Inflammatory macrophage treated with lipopolysaccharide for 4 hours (primary cell): ENCODE measurements around the gene EXOC4.
A peak's percentile ranks its signal among the peaks of the same experiment; 100 is the strongest.

ENCODE experiments used
- DNase-seq: peaks from one replicate; pipeline ENCODE4 v3.0.0-alpha.2; 2020

Gene EXOC4

DNA sequence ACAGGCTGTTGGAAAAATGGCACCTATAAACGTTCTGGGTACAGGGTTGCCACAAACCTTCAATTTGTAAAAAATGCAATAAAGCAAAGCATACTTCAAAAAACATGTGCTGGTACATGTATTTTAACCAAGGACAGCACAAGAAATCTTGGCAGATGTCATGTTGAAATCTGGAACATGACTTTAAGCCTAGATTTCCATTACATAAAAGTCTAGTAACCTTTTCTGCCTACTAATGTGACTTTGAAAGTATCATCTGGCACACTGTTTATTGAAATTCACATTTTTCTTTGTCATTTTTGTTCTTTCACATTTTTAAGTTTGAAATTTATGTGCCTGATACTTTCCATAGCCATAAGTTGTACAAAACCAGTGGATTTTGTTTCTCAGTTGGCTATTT is 296.8 kb downstream of the EXOC4 start:
- no peak for DNase-seq

DNA sequence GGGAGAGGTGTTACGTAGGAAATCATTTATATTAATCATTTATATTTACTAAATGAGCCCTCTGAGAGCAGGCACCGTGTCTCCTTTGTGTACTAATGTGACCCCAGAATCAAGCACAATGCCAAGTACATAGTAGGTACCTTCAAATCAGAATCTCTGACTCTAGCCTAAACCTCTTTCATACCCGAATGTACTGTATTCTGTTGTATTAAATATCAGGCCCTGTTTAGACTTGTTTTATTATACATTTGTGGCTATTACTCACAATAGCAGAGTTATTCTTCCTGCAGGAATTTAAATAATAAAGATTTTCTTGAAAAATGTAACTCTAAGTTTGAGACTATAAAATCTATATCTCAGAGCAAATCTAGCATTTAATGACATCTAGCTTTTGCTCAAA is 297.3 kb downstream of the EXOC4 start:
- DNase-seq = no peak

DNA sequence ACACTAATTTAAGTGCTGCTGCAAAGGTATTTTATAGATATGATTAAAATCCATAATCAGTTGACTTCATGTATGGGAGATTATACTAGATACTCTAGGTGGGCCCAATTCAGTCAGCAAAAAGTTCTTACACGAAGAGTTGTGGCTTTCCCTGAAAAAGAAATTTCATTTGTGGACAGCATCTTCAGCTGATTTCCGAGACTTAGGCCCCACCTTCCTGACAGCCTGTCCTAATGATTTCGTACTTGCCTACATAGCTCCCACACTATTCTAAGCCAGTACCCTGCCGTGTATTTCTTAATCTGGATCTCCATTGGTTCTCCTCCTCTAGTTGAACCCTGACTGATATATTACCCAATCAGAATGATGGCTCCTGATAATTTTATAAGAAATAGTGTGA is 297.9 kb downstream of the EXOC4 start:
- DNase-seq = no peak

DNA sequence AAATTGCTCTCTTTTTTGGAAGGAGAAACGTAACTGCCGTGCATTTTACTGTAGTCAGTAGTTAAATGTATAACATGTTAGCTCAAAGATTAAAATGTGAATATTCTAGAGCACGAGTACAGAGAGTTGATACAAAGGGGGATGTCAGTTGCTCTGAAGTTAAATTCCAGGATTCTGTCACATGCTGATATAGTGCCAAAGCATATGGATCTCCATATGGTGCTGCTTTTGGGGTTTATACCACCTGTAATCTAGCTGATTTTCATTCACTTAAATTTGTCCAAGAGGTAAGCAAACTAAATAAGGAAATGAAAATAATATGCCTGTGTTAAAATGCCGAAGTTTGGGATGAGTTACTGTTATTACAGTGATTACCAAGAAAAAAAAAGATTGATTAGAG is 298.6 kb downstream of the EXOC4 start:
- no peak for DNase-seq

DNA sequence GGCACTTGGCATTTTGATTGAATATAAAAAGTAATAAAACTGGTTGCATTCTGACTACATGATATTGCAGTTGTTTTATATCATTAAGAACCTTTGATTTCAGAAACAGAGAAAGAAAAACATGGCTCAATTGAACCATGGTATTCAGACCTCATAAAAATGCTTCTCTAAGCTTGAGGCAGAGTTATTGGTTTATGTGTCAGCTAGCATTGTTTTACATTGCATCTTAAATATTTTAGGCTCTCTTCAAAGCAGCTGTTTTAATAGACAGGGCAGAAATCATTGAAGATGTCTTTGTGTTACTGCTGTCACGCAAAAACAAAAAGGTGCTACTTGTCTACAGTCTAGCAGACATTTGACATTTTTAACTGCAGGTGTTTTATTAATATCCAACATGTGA is 299.2 kb downstream of the EXOC4 start:
- no peak for DNase-seq

DNA sequence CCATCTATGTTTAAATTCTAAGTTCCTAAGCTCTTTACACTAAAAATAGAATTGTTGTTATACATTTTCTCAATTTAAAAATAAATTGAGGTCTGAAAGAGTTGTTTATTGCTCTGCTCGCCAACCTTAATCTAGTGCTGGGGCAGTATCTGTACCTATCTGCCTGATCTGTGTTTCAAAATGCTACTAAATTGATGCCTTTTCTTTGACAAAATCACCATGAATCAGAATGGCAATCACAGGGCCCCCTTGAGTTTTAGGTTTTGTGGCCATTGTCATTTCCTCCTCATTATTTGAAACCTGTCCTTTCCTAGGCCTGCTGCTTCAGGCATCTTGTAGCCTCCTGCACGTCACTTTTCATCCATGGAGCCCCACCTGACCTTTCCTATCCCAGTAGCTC is 301.5 kb downstream of the EXOC4 start:
- no peak for DNase-seq

DNA sequence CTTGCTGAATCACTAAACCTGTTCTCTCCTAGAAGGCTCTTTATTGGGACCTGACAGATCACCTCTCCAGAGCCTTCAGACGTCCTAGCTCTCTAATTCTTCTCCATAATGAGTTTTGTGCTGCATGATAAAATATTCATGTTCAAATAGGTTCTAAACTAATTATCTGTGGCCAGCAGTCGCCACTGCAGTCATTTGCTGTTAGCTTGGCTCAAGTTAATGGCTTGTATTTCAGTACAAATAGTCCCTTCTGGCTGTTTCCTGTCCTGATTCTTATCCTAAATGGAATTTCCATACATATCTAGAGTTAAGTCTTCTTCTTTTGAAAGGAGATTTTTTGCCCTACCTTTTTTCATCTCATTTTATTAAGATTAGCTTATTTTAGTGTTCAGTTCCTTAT is 303.2 kb downstream of the EXOC4 start:
- no peak for DNase-seq

DNA sequence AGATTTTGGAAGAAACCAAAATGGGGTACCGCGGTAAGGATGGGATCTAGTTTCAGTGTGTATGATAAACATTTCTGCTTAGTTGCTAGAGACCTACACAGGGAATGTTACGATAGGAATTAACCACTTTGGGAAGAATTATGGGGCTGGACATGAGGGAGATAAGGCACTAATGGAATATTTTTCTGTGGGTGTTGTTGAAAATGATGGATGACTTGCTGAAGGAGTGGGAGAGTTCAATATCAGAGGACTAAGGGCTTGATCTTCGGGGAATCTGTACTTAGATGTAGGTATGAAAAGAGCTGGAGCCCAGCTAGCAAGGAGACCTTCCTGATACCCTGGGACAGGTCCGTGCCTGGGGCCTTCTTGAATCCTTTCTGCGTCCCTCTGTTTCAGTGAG is 303.7 kb downstream of the EXOC4 start:
- no peak for DNase-seq

DNA sequence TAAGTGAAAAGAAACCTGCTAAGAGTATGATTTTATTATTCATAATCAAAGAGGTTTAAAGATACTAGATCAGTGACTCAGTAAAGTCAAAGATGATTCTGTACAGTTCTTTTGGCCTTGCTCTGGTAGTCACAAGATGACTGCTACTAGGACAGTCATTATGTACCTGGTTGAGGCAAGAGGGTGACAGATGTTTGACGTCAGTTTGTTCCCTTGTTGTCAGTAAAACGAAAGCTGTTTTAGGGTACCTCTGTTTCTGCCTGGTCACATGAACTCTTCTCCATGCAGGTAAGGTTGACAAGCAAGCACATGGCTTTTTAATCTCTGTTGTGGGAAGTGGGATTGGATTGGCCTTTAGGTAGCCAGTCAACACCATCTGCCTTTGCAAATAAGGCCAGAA is 308.0 kb downstream of the EXOC4 start:
- DNase-seq = no peak

DNA sequence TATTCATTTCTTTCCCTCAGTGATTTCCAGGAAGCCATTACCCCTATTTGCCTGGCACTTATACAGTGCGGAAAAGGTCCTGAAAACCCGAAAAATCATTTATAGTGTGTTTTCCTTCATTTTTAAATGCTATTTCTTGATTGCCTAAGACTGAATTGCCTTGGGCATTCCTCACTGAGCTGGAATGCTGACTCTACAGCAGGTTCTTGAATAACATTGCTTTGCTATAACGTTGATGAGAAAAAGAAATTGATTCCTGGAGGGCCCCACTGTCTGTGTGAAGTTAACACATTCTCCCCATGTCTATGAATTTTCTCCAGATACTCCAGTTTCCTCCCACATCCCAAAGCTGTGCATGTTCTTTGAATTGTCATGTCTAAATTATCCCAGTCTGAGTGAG is 308.5 kb downstream of the EXOC4 start:
- DNase-seq = no peak

DNA sequence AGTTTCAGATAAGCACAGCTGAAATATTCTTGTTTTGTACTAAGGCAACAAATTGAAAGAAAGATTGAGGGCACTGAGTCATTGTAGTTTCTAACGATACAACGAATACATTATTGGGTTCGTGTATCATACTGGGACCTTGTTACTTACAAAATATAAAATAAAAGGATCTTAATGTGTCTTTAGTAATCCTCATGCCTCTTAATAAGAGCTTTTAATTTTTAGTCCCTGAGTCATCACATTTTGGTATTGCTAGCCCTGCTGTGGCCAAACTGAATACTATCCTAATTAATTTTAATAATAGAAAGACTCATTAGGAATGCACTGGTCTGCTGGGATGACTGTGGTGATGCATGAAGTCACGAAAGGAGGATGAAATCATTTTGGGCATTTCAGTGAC is 309.7 kb downstream of the EXOC4 start:
- no peak for DNase-seq

DNA sequence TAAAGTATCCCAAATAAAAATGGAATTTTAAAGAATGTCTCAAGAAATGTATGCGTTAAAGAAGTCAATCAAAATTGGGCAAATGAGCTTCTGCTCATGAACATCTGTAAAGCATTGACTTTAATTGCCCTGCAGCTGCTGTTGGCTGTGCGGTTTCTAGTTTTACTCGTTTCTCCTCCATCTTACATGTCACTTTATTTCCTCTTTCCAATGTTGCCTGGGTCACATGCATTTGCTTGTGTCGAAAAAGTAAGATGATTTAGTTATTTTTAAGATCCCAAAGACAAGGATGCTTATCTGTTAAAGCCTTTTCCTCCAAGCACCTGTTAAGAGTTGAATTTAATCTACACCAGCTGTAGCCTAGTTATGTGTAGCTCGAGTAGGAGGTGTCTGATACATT is 310.4 kb downstream of the EXOC4 start:
- no peak for DNase-seq

DNA sequence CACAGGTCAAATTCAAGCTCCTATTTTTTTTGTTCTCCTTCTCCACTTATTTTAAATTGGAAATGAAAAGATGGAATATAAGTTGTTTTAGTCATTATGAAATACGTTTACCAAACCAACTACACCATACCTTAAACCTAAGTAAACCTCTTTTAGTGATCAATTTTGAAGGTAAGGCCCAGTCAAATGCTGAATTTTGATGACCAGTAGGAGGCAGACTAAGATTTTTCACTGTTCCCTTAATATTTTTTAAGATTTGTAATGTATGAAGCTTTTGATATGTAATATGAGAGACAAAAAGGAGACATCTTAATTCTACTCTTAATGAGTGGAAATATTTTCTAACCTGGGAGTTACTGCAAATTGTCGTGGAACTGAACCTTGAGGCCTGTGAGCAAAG is 311.6 kb downstream of the EXOC4 start:
- DNase-seq = no peak

DNA sequence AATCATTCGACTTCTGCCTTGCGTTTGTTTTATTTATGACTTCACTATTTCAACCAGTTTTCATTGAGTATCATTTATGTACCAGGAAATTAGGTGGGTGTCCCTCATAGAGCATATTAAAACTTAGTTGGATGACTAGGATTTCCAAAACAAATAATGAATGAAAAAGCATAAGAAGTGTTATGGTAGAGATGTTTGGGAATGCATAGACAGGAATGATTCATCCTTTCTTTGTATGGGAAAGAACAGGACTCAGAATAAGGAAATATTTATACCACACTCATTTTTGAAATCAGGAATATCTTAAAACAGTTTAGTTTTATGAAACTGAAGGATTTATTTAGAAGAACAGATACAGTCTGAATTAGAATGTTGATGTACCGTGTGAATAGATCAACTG is 315.7 kb downstream of the EXOC4 start:
- no peak for DNase-seq

DNA sequence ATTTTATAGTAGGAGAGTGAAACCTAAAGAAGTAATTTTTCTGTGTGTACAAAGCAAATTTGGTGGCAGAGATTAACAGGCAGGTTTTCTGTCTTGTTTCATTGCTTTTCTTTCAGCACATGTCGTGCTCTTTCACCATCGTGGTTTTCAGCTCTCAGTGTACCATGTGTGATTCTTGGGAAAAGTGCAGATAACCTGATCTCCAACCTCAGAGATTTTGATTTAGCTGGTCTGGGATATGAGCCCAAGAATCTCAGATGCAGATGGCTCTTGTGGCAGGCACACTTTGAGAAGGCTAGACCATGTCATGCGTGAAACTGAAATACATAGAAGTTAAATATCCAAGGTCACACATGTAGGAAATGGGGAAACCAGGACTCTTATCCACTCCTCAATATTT is 317.4 kb downstream of the EXOC4 start:
- no peak for DNase-seq

DNA sequence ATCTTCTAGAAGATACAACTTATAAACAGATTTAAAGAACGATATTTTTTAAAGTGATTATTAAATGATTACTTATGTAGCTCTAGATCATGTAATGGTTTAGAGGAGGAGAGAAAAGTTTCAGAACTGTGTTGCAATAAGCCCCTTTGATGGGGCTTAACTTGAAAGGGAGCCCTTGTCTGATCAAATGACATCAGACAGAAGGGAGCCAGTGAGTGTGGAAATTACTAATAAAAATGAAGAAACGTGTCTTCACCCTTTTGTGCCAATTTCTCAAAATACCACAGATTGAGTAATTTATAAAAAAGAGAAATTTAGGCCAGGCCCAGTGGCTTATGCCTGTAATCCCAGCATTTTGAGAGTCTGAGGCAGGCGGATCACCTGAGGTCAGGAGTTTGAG is 318.2 kb downstream of the EXOC4 start:
- peak; percentile 47 for DNase-seq

DNA sequence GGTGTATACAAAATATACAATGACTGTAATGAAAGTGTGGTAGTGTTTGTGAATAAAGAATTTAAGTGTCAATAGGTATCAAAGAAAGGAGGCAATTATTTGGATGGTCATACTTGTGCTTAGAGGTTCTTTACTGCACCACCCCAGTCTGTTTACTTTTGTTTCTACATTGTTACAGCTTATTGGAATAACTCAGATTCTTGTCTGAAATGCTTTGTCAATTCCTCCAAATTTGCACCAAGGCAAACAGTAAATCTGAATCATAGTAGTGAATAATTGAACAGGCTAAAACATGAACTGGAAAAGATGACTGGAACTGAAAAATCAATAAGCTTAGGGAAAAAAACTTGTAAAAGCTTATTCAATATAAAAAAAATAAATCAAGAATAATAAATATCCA is 319.2 kb downstream of the EXOC4 start:
- DNase-seq = no peak

DNA sequence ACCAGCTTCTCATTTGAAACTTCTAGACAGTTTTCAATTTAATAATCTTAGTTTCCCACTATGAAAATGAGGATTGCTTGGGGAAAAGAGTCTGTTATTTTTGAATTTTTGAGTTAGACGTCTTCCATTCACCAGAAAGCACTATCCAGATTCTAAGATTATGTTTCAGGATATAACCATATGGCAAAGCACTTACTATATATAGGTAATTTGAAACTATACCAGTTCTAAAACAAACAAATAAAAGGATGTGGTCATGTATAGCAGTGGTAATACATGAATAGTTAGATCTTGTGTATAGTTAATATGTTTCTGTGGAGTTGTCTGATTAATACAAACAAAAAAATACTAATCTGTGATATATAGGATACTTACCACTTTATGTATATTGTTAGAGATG is 320.0 kb downstream of the EXOC4 start:
- DNase-seq = no peak

DNA sequence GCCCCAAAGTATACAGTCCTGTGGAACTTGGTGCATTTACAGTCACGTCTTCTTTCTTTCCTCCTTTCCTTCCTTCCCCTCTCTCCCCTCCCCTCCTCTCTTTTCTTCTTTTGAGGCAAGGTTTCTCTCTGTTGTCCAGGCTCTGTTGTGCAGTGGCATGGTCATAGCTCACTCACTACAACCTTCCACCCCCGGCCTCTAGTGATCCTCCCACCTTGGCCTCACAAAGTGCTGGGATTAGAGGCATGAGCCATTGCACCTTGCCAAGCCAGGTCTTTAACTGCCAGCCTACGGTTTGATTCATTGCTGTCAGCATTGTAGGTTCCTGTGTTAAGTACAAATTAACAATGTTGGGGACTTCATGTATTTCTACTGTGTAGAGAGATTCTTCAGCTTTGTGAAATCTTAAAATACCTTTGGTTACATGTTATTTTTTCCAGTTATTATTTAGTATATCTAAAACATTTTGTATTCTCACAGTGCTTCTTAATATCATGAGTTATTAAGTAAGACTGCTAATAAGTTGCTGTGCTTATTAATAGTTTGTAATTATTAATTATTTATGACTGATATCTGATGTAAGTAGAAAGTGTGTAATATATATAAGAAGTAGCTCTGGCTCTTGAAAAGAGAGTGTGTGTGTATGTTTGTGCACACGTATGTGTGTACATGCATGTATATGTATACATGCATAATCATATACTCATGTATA is 320.8 kb downstream of the EXOC4 start:
- DNase-seq = no peak

DNA sequence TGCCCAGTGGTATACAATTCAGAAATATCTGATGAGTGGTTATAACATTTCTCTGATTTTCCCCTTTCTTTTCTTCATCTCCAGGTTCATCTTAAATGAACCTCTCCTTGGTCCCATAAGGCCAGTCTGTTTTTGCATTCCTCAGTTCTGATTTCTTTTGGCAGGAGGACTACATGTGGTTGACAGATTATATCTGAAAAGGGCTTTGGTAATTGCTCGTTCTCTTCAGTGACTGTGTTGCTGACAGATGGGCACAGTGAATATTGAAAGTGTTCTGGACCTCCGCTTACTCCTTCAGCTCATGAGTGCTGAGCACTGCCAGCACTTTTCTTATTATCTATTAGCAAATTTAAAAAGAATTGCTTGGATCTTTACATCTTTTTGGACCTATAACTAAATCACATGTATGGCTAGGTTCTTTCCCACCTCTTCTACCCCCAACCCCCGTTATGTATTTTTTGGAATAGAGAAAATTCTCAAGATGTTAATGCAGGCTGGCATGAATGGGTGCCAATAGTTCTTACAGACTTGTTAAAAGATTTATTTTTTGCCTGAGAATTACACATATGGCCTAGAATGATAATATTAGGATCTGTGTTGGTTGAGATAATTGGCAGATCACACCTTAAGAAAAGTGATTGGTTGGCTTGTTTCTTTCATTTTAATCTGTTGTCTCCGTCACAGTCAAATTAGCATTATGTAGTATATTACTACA is 323.0 kb downstream of the EXOC4 start:
- no peak for DNase-seq

DNA sequence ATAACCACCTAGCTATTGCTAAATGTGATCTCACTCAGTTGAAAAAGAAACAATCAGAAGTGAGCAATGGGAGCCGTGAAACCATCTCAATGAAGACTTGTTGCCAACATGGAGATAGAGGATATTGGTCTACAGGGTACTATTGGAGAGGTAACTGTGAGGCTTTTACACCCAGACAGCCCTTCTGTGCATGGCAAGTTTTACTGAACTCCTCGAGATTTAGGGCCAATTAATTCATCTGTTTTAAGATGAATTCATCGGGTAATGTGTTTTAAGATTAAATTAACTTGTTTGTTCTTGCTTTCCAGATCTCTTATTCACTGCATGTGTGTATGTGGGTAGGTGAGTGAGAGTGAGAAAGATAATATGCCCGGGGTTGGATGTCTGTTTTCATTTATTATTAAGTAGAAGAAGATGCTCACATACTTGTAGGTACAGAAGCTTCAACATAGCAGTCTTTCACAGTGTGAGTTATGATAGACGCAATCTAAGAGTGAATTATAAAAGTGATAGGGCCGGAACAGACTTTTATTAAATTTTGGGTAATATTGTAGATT is 323.8 kb downstream of the EXOC4 start:
- no peak for DNase-seq

DNA sequence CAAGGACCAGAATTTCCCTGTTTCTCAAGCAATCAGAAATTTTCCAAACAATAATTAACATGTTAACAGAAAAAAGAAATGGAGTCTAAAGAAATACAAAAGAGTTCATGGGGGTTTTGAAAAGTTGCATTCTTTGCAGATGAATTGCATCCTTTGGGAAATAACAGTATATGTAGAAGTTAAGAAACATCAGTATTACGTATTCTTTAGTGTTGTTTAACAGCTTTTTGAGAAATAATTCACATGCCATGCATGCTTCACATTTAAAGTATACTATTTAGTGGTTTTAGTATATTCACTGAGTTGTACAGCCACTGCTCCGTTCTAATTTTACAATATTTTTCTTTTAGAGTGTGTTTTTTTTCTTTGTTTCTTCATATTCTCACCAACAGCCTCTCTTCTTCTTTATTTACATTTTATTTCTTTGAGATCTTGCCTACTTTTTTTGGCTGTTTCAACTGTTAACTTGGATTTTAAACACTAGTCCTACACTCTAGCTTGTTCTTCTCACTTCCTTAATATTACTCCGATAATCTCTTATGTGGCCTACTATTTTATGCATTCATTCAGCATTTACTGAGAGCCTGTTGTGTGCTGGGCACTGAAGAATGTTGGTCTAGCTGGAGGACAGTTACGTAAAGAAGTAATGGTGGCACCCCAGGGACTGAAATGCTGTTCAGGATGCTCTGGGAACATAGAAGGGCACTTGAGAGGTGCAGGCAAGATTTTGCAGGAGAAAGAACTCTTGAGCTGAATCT is 330.1 kb downstream of the EXOC4 start:
- DNase-seq = peak; percentile 3

DNA sequence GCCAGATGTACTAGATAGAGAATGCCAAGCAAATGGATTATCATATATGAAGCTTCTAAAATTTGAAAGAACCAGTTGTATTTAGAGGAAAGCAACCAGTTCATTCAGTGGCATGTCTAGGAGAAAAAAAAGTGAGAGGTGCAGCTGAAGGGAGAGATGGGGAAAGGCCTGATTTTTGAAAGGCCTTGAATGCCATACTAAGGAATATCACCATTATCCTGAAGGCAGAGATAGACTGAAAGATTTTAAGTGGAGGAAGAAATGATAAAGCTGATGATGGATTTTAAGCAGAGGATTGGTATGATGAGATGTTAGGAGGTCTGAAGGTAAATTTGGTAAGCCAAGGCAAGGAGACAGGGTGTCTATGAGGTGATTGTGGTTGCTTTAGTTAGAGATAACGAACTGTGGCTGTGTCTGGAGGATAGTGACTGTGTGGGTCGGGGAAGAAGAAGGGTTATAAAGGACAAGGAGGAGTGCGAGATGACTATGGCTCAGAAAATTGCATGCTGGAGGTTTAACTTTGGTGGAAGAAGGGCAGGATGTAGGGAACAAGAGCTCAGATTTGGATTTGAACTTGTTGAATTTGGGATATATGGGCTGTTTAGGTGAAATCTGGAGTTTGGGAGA is 330.8 kb downstream of the EXOC4 start:
- DNase-seq = no peak
